Nephron (organoid): ENCODE results near the gene IQGAP2.
A peak's percentile ranks its signal among the peaks of the same experiment; 100 is the strongest.
"Not testable (repeated sequence)": the region's sequence is repeated elsewhere in the genome, so short reads cannot be mapped to it uniquely, and the experiment has no call there.

Experiments used
- H3K27ac Mint-ChIP-seq, 3 experiments: 2 replicates each; pipeline ENCODE4 v1.8.0; 2020; ENCODE audit warnings: mixed read lengths in 3 of 3, mild to moderate bottlenecking in 2 of 3, moderate library complexity in 1 of 3
- H3K27me3 Mint-ChIP-seq: 2 replicates; pipeline ENCODE4 v1.8.0; 2021; ENCODE audit warnings: low read depth, mild to moderate bottlenecking, moderate library complexity, mixed read lengths
- H3K36me3 Mint-ChIP-seq: 2 replicates; pipeline ENCODE4 v1.8.0; 2020; ENCODE audit warnings: low read depth, mixed read lengths
- H3K4me1 Mint-ChIP-seq: 2 replicates; pipeline ENCODE4 v1.8.0; 2020; ENCODE audit warnings: mixed read lengths
- H3K4me3 Mint-ChIP-seq, 3 experiments: 2 replicates each; pipeline ENCODE4 v1.8.0; 2020; ENCODE audit warnings: mild to moderate bottlenecking in 3 of 3, mixed read lengths in 3 of 3, moderate library complexity in 2 of 3
- H3K9me3 Mint-ChIP-seq: 2 replicates; pipeline ENCODE4 v1.8.0; 2020; ENCODE audit warnings: mixed read lengths
- CTCF ChIP-seq, 3 experiments: fragments of 200-600 bp; sonication (generic); IDR thresholded peaks; one replicate each; pipeline ENCODE4 v1.5.0; 2021; ENCODE audit warnings: antibody characterized with exemption in 3 of 3; ENCODE audit not compliant: unreplicated experiment in 3 of 3

IQGAP2 gene

GRCh38 chr5:76594107-76594506, 191.0 kb downstream of the IQGAP2 start:
- H3K4me1 Mint-ChIP-seq, result peaks cover 37% of the 10 kb centered on the region
- no peak for TF ChIP-seq CTCF (IDR thresholded peaks at IDR 0.05; ENCODE audit: unreplicated experiment in 3 of 3)
- peaks cover 3% of the 10 kb centered on the region for H3K27me3 Mint-ChIP-seq
- peaks cover 8% of the 10 kb centered on the region for H3K36me3 Mint-ChIP-seq
- H3K9me3 Mint-ChIP-seq, result no peaks in the 10 kb centered on the region
- peak overlapping the region; percentile 9 to 60 (median 45) for H3K27ac Mint-ChIP-seq
- H3K4me3 Mint-ChIP-seq, result no peak overlapping the region

GRCh38 chr5:76595755-76596481, 192.8 kb downstream of the IQGAP2 start:
- Mint-ChIP-seq H3K27ac (peak overlapping the region in 1 of 3 experiments; percentile 11), H3K9me3 (no peaks in the 10 kb centered on the region), H3K36me3 (peaks cover 8% of the 10 kb centered on the region), H3K4me3 (no peak overlapping the region), H3K27me3 (peaks cover 3% of the 10 kb centered on the region), H3K4me1 (peaks cover 37% of the 10 kb centered on the region)
- TF ChIP-seq CTCF (IDR thresholded peaks at IDR 0.05; ENCODE audit: unreplicated experiment in 3 of 3), result no peak

GRCh38 chr5:76598531-76598930, 195.4 kb downstream of the IQGAP2 start:
- H3K4me3 Mint-ChIP-seq, result no peak overlapping the region
- no peaks in the 10 kb centered on the region for H3K9me3 Mint-ChIP-seq
- no peaks in the 10 kb centered on the region for H3K27me3 Mint-ChIP-seq
- no peaks in the 10 kb centered on the region for H3K36me3 Mint-ChIP-seq
- peaks cover 19% of the 10 kb centered on the region for H3K4me1 Mint-ChIP-seq
- H3K27ac Mint-ChIP-seq, result no peak overlapping the region
- TF ChIP-seq CTCF (IDR thresholded peaks at IDR 0.05; ENCODE audit: unreplicated experiment in 3 of 3), result no peak

- Mint-ChIP-seq H3K36me3 (no peaks in the 10 kb centered on the region), H3K27me3 (no peaks in the 10 kb centered on the region), H3K27ac (no peak overlapping the region), H3K4me1 (peaks cover 9% of the 10 kb centered on the region), H3K4me3 (no peak overlapping the region), H3K9me3 (no peaks in the 10 kb centered on the region)
- no peak for TF ChIP-seq CTCF (IDR thresholded peaks at IDR 0.05; ENCODE audit: unreplicated experiment in 3 of 3)
Measured at GRCh38 chr5:76600716-76601115, 197.6 kb downstream of the IQGAP2 start.

DNA sequence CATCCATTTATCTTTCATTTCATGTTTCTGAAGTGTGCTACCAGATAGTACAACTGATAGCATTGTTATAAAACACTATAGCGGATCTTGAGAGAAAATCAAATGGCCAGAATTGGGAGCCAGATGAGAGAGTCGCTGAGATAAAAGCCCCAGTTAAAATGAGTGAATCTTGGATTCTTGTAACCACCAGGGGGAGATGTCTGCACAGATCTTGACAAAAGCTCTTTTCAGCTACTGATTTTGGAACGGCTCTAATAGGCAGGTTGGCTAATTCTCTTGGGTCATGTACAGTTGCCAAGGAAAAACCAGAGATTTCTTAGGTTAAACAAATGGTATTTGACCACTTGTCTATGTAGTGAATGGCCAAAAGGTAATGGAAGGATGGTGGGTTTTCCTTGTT, 198.4 kb downstream of the IQGAP2 start:
- Mint-ChIP-seq H3K9me3 (no peaks in the 10 kb centered on the region), H3K4me1 (peaks cover 6% of the 10 kb centered on the region), H3K27ac (no peak overlapping the region), H3K27me3 (no peaks in the 10 kb centered on the region), H3K4me3 (no peak overlapping the region), H3K36me3 (no peaks in the 10 kb centered on the region)
- peak; percentile 68 to 72 (median 69) for TF ChIP-seq CTCF (IDR thresholded peaks at IDR 0.05; ENCODE audit: unreplicated experiment in 3 of 3)

GRCh38 chr5:76602094-76602726, 199.1 kb downstream of the IQGAP2 start:
- Mint-ChIP-seq H3K27ac (no peak overlapping the region), H3K36me3 (no peaks in the 10 kb centered on the region), H3K4me3 (no peak overlapping the region), H3K4me1 (peaks cover 13% of the 10 kb centered on the region), H3K27me3 (no peaks in the 10 kb centered on the region), H3K9me3 (no peaks in the 10 kb centered on the region)
- peak in 2 of 3 experiments; percentile 25 to 28 for TF ChIP-seq CTCF (IDR thresholded peaks at IDR 0.05; ENCODE audit: unreplicated experiment in 3 of 3)

DNA sequence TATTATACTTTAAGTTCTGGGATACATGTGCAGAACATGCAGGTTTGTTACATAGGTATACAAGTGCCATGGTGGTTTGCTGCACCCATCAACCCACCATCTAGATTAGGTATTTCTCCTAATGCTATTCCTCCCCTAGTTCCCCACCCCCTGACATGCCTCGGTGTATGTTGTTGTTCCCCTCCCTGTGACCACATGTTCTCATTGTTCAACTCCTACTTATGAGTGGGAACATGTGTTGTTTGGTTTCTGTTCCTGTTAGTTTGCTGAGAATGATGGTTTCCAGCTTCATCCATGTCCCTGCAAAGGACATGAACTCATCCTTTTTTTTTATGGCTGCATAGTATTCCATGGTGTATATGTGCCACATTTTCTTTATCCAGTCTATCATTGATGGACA, 200.9 kb downstream of the IQGAP2 start:
- H3K27ac Mint-ChIP-seq, H3K4me3 Mint-ChIP-seq, H3K27me3 Mint-ChIP-seq: not testable (repeated sequence)

More for the DNA sequence above, 200.9 kb downstream of the IQGAP2 start:
- H3K36me3 Mint-ChIP-seq, H3K9me3 Mint-ChIP-seq: not testable (repeated sequence)
- H3K4me1 Mint-ChIP-seq, result peaks cover 29% of the 10 kb centered on the region
